ENCODE results near the gene VAV1. TPM values are rescaled to one million over a fixed set of nuclear protein-coding genes. Genes with fewer than 3 reads are reported as not detected.

The VAV1 gene
- total RNA-seq, 4 donors from 2014 or later: 4.0 to 16.2 (median 5.8) TPM

- H3K27ac ChIP-seq: no peak overlapping the region
- 85 to 92% methylated on average over 1 of the region's 1 CpG for WGBS, 2 donors
- no peak overlapping the region for H3K4me3 ChIP-seq
- H3K4me1 ChIP-seq: no peaks in the 10 kb centered on the region
- DNase-seq (ENCODE audit: low spot score in 2 of 2): no peak
- no peaks in the 10 kb centered on the region for H3K9me3 ChIP-seq
- no peaks in the 10 kb centered on the region for H3K36me3 ChIP-seq
- H3K27me3 ChIP-seq: no peaks in the 10 kb centered on the region
- TF ChIP-seq EP300 (IDR thresholded peaks at IDR 0.05): no peak
- no peak for TF ChIP-seq POLR2A (IDR thresholded peaks at IDR 0.05)
- TF ChIP-seq CTCF (IDR thresholded peaks at IDR 0.05): no peak
These were observed 79.5 kb downstream of the VAV1 start for GRCh38 chr19:6852001-6852400.

GRCh38 chr19:6853868-6854267 is 81.4 kb downstream of the VAV1 start:
- no peaks in the 10 kb centered on the region for H3K4me1 ChIP-seq
- no peak for DNase-seq (ENCODE audit: low spot score in 2 of 2)
- no peak overlapping the region for H3K27ac ChIP-seq
- H3K27me3 ChIP-seq: no peaks in the 10 kb centered on the region
- 85 to 86% methylated on average over 11 of the region's 11 CpGs for WGBS, 2 donors
- TF ChIP-seq CTCF (IDR thresholded peaks at IDR 0.05) (no peak), POLR2A (IDR thresholded peaks at IDR 0.05) (no peak), EP300 (IDR thresholded peaks at IDR 0.05) (no peak)
- no peaks in the 10 kb centered on the region for H3K36me3 ChIP-seq
- H3K4me3 ChIP-seq: no peak overlapping the region
- no peaks in the 10 kb centered on the region for H3K9me3 ChIP-seq

- 74 to 81% methylated on average over 2 of the region's 2 CpGs for WGBS, 2 donors
These were observed 82.2 kb downstream of the VAV1 start for GRCh38 chr19:6854758-6855157.

GRCh38 chr19:6856749-6857372 is 84.4 kb downstream of the VAV1 start:
- WGBS, 2 donors: 37 to 51% methylated on average over 14 of the region's 14 CpGs
- TF ChIP-seq EP300 (IDR thresholded peaks at IDR 0.05) (no peak), POLR2A (IDR thresholded peaks at IDR 0.05) (no peak), CTCF (IDR thresholded peaks at IDR 0.05) (no peak)

More at GRCh38 chr19:6854758-6855157, 82.2 kb downstream of the VAV1 start:
- Histone ChIP-seq H3K4me3 (no peak overlapping the region), H3K36me3 (no peaks in the 10 kb centered on the region), H3K27me3 (no peaks in the 10 kb centered on the region), H3K27ac (no peak overlapping the region), H3K4me1 (no peaks in the 10 kb centered on the region), H3K9me3 (no peaks in the 10 kb centered on the region)
- TF ChIP-seq CTCF (IDR thresholded peaks at IDR 0.05) (no peak), EP300 (IDR thresholded peaks at IDR 0.05) (no peak)
- DNase-seq (ENCODE audit: low spot score in 2 of 2): no peak

GRCh38 chr19:6861683-6862286 is 89.3 kb downstream of the VAV1 start:
- Histone ChIP-seq H3K9me3 (no peaks in the 10 kb centered on the region), H3K4me1 (peaks cover 0 to 11% (median 0%) of the 10 kb centered on the region in 4 donors), H3K27ac (no peak overlapping the region), H3K27me3 (peaks cover 0 to 4% of the 10 kb centered on the region in 2 donors), H3K36me3 (no peaks in the 10 kb centered on the region), H3K4me3 (no peak overlapping the region)
- TF ChIP-seq EP300 (IDR thresholded peaks at IDR 0.05) (no peak), CTCF (IDR thresholded peaks at IDR 0.05) (no peak), POLR2A (IDR thresholded peaks at IDR 0.05) (no peak)
- no peak for DNase-seq (ENCODE audit: low spot score in 2 of 2)
- WGBS, 2 donors: 80 to 82% methylated on average over 10 of the region's 10 CpGs

More at GRCh38 chr19:6856749-6857372, 84.4 kb downstream of the VAV1 start:
- Histone ChIP-seq H3K27me3 (no peaks in the 10 kb centered on the region), H3K36me3 (no peaks in the 10 kb centered on the region), H3K4me1 (no peaks in the 10 kb centered on the region), H3K4me3 (no peak overlapping the region), H3K27ac (no peak overlapping the region), H3K9me3 (no peaks in the 10 kb centered on the region)
- DNase-seq (ENCODE audit: low spot score in 2 of 2): no peak

All from tibial nerve (tissue), 4 donors.